ENCODE data around the gene DNM3.

GRCh38 chr1:171884475-171884874, 43.2 kb downstream of the DNM3 start:
- TF ChIP-seq RARB (CRISPR knock-in tag; IDR thresholded peaks at IDR 0.05), result no peak
- TF ChIP-seq ARNTL (CRISPR knock-in tag; IDR thresholded peaks at IDR 0.05; ENCODE audit: borderline replicate concordance, low read depth), result no peak
- no peak for TF ChIP-seq ESRRG (CRISPR knock-in tag; IDR thresholded peaks at IDR 0.05)
- TF ChIP-seq, protein P1, sequence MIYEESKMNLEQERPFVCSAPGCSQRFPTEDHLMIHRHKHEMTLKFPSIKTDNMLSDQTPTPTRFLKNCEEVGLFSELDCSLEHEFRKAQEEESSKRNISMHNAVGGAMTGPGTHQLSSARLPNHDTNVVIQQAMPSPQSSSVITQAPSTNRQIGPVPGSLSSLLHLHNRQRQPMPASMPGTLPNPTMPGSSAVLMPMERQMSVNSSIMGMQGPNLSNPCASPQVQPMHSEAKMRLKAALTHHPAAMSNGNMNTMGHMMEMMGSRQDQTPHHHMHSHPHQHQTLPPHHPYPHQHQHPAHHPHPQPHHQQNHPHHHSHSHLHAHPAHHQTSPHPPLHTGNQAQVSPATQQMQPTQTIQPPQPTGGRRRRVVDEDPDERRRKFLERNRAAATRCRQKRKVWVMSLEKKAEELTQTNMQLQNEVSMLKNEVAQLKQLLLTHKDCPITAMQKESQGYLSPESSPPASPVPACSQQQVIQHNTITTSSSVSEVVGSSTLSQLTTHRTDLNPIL (CRISPR knock-in tag; IDR thresholded peaks at IDR 0.05; ENCODE audit: low read depth), result no peak
- TF ChIP-seq, protein P2, sequence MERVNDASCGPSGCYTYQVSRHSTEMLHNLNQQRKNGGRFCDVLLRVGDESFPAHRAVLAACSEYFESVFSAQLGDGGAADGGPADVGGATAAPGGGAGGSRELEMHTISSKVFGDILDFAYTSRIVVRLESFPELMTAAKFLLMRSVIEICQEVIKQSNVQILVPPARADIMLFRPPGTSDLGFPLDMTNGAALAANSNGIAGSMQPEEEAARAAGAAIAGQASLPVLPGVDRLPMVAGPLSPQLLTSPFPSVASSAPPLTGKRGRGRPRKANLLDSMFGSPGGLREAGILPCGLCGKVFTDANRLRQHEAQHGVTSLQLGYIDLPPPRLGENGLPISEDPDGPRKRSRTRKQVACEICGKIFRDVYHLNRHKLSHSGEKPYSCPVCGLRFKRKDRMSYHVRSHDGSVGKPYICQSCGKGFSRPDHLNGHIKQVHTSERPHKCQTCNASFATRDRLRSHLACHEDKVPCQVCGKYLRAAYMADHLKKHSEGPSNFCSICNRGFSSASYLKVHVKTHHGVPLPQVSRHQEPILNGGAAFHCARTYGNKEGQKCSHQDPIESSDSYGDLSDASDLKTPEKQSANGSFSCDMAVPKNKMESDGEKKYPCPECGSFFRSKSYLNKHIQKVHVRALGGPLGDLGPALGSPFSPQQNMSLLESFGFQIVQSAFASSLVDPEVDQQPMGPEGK (CRISPR knock-in tag; IDR thresholded peaks at IDR 0.05; ENCODE audit: borderline replicate concordance), result no peak
- TF ChIP-seq SNAI2 (CRISPR knock-in tag; IDR thresholded peaks at IDR 0.05), result no peak
- TF ChIP-seq ZNF70 (CRISPR knock-in tag; IDR thresholded peaks at IDR 0.05), result no peak
- no peak for TF ChIP-seq ZFP30 (CRISPR knock-in tag; IDR thresholded peaks at IDR 0.05)
- no peak for TF ChIP-seq ZNF8 (CRISPR knock-in tag; IDR thresholded peaks at IDR 0.05)
- TF ChIP-seq ZNF565 (CRISPR knock-in tag; conservative IDR thresholded peaks at IDR 0.05; ENCODE audit: low read depth), result no peak
- TF ChIP-seq CSRNP3 (CRISPR knock-in tag; IDR thresholded peaks at IDR 0.05), result no peak
- no peak for TF ChIP-seq ZFP3 (CRISPR knock-in tag; IDR thresholded peaks at IDR 0.05)
- TF ChIP-seq GLIS3 (CRISPR knock-in tag; IDR thresholded peaks at IDR 0.05), result no peak
- TF ChIP-seq ZC3H10 (CRISPR knock-in tag; IDR thresholded peaks at IDR 0.05), result no peak

All from SK-N-SH treated with all-trans-retinoic acid at 6 μM for 48 hours (cell line).